GM08714 (cell line): Measurements from ENCODE around the gene ERCC8.
"Not testable (repeated sequence)": the region's sequence is repeated elsewhere in the genome, so short reads cannot be mapped to it uniquely, and the experiment has no call there.

Experiments
- H3K4me3 ChIP-seq: fragments of 200-500 bp; sonication (Bioruptor generic); 2 replicates; pipeline ENCODE4 v1.5.1; 2014; ENCODE audit warnings: mild to moderate bottlenecking, low read length, inconsistent platforms
- ZNF274 ChIP-seq: IDR thresholded peaks from 2 replicates; pipeline ENCODE4 v1.6.1; 2012; ENCODE audit warnings: mild to moderate bottlenecking, low read depth, low read length

The ERCC8 gene

DNA sequence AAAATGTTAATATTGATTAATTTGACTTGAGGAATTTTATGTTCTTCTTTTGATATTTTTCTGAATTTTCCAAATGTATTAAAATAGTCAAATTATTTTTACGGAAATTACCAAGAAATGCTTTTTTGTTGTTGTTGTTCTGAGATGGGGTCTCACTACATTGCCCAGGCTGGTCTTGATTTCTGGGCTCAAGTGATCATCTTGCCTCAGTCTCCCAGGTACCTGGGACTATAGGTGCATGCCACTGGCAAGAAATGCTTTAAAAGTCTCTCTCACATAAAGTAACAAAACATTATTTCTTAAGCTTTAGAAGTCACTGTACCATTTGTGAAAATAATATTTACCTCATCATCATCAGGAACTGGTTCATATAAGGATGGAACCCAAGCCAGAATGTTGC, 57.8 kb downstream of the ERCC8 start:
- no peak overlapping the region for H3K4me3 ChIP-seq
- no peak for TF ChIP-seq ZNF274

DNA sequence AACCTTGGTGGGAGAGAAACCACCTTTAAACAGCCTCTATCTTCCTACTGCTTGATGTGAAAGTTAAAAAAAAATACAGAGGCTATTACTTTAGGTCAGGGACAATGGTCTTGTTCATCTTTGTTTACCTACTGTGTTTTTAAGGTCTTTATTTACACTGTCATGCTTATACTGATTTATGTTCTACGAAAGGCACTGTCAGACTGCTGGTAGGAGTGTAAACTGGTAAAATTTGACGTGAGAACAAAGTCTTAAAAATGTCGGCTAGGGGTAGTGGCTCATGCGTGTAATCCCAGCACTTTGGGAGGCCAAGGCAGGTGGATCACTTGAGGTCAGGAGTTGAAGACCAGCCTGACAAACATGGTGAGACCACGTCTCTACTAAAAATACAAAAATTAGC, 58.7 kb downstream of the ERCC8 start:
- H3K4me3 ChIP-seq: no peak overlapping the region
- no peak for TF ChIP-seq ZNF274

DNA sequence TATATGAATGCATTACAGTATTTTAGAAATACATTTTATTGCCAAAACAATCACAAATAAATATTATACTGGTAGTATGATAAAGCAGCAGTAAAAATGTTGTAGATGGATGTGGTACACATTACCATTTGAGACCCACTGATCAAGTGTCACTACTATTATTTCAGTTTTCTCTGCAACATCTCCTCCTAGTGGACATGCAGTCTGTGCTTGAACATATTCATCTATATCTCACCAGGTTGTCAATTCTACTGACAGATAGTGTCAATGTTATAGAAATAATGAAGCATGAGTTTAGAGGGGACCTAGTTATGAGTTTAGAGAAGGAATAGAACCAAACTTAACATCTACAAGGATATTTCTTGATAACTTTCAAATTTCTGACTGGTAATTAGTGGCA, 61.6 kb downstream of the ERCC8 start:
- no peak overlapping the region for H3K4me3 ChIP-seq
- TF ChIP-seq ZNF274: no peak

DNA sequence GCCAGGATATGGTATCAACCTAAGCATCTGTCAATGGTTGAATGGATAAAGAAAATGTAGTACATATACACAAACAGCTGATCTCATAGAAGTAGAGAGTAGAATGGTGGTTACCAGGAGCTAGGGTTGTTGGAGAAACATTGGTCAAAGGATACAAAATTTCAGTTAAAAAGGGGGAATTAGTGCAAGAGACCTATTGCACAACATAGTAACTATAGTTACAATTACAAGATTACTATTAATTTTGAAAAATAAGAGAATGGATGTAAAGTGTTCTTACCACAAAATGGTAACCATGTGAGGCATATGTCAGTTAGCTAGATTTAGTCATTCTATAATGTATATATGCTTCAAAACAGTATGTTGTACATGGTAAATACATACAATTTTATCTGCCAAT, 72.0 kb downstream of the ERCC8 start:
- TF ChIP-seq ZNF274: no peak
- no peak overlapping the region for H3K4me3 ChIP-seq

DNA sequence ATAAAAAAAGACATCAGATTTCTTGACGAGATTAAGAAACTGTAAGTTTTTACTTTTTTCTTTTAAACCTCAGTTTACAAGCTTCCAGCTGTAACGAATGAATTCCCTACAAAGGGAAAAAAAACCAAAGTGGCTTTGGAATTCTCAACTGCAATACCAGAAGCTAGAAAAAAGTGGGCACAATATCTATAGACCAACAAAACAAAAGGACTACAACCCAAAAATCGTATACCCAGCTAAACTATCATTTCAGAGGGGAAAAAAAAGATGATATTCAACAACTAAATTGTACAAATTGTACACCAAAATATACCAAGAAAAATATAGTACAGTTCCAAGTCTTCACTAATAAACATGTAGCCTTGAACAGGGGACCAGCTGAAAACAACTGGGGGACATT, 74.0 kb downstream of the ERCC8 start:
- no peak for TF ChIP-seq ZNF274

DNA sequence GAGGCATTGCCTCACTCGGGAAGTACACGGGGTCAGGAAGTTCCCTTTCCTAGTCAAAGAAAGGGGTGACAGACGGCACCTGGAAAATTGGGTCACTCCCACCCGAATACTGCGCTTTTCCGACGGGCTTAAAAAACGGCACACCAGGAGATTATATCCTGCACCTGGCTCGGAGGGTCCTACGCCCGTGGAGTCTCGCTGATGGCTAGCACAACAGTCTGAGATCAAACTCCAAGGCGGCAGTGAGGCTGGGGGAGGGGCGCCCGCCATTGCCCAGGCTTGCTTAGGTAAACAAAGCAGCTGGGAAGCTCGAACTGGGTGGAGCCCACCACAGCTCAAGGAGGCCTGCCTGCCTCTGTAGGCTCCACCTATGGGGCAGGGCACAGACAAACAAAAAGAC, 84.3 kb downstream of the ERCC8 start:
- not testable (repeated sequence) for H3K4me3 ChIP-seq

More for the DNA sequence above, 74.0 kb downstream of the ERCC8 start:
- no peak overlapping the region for H3K4me3 ChIP-seq

DNA sequence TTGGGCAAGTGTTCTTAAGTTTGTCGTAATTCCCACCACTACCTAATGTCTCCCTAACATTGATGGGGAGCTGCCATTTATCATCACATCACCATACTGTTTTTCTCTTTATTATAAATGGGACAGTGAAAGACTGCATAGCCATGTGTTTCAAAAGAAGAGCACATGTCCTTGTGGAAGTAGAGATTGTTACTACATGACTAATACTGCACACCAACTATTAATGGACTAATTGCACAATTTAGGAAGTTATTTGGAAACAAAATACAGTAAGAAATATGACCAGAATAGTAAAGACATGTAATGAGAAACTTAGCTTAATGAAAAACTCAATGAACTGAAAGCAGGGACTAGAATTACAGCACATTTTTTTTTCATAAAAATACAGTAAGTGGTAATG, 88.8 kb downstream of the ERCC8 start:
- no peak for TF ChIP-seq ZNF274

DNA sequence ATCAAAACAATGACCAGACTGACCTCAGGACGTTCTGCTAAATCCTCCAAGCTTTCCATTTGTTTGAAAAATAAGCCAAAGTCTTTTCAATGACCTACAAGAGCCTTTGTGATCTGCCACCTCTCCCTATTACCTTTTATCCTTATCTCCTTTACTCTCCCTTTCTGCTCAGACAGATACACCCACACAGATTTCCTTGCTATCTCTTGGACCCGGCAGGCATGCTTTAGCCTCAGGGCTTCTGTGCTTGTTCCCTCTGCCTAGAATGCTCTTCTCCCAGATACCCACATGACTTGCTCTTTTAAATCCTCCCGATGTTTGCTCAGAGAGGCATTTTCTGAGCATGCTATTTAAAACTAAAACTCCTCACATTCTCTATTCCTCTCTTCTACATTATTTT, 91.9 kb downstream of the ERCC8 start:
- H3K4me3 ChIP-seq: no peak overlapping the region
- TF ChIP-seq ZNF274: no peak

More for the DNA sequence above, 88.8 kb downstream of the ERCC8 start:
- no peak overlapping the region for H3K4me3 ChIP-seq

DNA sequence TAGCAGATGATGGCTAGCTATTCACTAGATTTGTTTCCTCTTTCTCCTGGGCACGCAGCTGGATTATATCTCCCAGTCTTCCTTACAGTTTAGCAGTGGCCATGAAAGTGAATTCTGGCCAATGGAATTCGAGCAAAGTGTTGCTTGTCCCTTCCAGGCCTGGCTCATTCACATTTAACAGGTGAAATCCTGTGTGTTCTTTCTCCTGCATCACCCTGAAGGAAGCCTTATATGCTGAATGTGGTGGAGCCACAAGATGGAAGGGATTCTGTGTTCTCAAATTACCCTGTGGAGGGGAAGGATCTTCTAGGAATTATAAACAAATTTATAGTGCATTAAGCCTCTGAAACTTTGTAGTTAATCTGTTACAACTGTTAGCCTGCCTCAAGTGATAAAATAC, 92.6 kb downstream of the ERCC8 start:
- no peak overlapping the region for H3K4me3 ChIP-seq
- TF ChIP-seq ZNF274: no peak

DNA sequence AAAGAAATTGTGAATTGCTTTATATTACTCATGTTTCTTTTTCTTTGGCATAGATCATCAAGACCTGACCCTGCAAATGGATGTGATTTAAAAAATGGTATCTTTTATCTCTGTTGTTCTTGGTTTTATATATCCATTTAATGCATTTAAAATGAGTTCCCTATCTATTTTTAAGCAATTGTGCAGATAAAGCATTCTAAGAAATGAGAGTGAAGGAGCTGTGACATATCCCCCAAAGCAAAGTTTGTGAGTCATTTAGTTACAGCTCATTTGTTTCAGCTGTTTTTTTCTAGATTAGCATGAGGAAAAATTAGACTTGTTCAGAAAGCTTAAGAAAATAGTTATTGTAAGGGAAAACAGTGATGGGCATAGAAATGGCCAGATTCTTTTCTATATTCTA, 93.2 kb downstream of the ERCC8 start:
- no peak for TF ChIP-seq ZNF274
- no peak overlapping the region for H3K4me3 ChIP-seq

DNA sequence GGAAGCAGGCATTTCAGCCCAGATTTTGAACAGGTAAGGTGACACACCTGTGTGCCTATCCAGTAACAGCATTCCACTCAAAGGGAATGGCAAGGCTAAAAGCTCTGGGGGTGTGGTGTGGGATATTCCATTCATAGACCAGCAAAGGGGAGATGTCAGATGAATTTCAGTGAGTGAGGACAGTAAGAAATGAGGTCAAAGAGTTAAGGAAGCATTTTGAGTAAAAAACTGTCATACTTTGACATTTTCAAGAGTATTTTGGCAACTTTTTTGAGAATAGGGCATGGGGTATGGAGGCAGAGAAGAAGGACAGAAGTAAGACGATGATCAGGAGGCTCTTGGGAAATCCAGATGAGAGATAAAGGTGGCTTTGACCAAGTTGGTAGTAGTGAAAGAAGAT, 98.6 kb downstream of the ERCC8 start:
- H3K4me3 ChIP-seq: no peak overlapping the region
- no peak for TF ChIP-seq ZNF274

DNA sequence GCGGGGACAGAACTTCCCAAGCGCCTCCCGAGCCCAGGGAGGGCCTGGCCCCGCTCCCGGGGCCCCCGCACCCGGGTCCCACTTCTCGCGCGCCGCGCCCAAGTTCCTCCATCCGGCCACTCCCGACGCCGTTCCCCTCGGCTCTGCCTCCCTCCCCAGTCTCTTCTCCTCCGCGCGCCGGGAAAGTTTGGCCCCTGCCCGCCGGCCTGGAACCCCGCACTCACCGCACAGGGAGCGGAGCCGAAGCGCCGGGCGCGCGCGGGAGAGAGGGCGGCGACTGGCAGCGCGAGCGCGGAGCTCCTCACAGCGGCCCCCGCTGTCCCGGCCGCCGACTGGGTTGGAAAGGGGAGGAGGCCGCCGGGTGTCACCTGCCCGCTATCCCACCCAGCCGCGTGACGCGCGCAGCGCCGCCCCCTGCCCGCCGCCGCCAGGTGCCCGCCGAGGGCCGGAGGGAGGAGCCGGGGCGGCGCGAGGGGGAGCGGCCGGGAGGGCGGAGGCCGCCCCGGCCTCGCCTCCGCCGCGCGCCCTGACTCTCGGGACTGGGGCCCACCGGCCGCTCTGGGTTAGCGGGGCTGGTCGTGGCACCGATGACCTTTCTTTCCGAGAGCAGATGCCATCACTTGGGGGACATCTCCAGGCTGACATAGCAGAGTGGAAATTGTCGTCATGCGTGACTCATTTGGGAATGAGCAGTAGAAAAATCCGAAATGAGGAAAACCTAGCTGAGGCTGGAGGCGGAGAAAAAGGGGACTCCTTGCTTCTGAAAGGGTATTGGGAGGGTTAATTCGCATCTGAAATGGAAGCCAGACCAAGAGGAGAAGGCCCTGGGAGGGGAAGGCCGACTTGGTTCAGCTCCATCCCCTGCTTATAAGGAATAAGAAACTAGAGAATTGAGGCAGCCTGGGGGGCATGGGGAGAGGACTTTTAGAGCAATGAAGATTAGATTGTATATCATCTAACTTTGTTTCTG, 100.6 kb downstream of the ERCC8 start, which contains the start of gene ELOVL7:
Gene ELOVL7 (minus strand): TSS at position 334 of the 970 bp plus-strand sequence. CDS start 56,872 bp downstream, outside the sequence.
- H3K4me3 ChIP-seq: peak within 1 kb of the TSS; percentile 72
- no peak for TF ChIP-seq ZNF274

DNA sequence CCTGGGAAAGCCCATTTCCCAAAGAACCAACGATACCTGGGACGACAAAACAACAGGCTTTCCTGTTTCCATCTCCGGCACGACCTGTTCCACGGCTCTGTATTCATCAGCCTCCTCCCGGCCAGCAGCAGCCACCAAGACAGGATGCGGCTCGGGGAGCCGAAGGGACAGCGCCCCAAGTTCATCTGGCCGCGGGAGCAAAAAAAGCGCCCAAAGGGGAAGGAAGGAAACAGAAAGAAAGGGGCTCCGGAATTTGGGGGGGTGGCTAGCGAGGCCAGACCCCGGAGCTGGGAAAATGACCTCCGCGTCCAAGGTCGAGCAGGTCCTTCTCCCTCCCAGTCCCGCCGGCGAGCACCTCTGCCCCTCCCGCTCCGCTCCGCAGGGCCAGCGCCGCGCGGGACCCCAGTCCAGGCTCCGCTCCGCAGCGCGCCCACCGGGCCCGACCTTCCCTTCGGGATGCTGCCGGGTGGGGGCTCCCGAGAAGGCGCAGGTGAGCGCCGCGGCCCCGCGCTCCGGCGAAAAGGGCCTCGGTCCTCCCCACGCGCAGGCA, 101.4 kb downstream of the ERCC8 start:
- H3K4me3 ChIP-seq: peak overlapping the region; percentile 72
- no peak for TF ChIP-seq ZNF274

DNA sequence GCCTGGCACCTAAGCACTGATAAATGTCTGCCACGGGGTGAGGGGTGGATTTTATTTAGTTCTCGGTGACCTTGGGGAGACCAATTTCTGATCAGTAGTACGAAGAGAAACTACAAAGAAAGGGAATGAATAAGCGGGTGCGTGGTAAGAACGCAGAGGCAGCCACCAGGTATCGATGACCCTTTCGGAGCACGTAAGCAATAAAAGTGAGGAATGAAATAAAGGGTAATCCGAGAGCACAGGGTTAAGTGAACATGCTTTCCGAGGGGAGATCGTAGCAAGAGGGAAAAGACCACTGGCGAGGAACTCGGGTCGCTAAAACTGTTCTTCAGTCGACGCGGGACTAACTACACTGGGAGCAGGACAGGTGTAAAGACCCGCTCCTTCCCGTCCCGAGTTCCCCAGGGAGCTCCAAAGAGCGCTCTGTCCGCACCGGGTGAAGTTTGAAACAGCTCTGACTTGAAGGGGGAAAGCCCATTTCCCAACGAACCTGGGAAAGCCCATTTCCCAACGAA, 101.9 kb downstream of the ERCC8 start:
- H3K4me3 ChIP-seq: peak overlapping the region; percentile 72; the same call in 1 of the 2 replicates
- TF ChIP-seq ZNF274: no peak

DNA sequence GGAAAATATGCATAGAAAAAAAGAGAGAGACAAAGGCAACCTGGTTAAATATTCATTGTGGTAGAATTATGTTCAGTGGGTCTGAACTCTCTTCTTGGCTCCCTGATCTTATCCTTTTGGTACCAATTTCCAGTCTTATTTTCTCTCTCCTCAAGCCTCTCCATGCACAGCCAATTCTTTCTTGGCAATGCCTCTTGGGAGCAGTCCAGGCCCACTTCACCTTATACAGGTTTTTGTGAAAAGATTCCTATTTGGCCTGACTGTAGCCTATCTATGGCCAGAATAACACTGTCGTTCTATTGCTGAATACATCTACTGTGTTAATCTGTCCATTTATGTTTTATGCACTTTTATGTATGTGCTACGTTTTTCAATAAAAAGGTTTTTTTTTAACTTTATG, 103.5 kb downstream of the ERCC8 start:
- TF ChIP-seq ZNF274: no peak
- H3K4me3 ChIP-seq: no peak overlapping the region

DNA sequence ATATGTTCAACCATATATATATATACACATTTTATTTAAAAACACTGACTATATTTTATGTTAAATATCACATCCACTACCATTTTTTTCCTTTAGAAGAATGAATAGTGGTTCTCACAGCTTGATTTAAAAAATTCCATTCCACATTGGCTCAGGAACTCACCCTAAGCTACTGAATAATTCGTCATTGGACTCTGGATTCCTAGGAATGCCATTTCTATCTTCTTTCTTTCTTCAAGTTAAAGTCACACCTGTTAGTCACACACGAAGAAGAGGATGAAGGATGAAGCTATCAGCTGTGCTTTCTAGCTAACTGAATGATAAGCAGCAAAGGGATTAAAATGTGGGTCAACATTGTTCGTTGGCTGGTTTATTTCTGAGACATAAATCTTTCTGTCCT, 108.7 kb downstream of the ERCC8 start:
- TF ChIP-seq ZNF274: no peak
- H3K4me3 ChIP-seq: no peak overlapping the region
